ENCODE data around the gene PIP5K1B. TPM values are rescaled to one million over a fixed set of nuclear protein-coding genes. Genes with fewer than 3 reads are reported as not detected.

Gene PIP5K1B
- polyA plus RNA-seq, 12 donors, result 0.85 to 5.9 (median 1.4) TPM; not detected in 1

DNA sequence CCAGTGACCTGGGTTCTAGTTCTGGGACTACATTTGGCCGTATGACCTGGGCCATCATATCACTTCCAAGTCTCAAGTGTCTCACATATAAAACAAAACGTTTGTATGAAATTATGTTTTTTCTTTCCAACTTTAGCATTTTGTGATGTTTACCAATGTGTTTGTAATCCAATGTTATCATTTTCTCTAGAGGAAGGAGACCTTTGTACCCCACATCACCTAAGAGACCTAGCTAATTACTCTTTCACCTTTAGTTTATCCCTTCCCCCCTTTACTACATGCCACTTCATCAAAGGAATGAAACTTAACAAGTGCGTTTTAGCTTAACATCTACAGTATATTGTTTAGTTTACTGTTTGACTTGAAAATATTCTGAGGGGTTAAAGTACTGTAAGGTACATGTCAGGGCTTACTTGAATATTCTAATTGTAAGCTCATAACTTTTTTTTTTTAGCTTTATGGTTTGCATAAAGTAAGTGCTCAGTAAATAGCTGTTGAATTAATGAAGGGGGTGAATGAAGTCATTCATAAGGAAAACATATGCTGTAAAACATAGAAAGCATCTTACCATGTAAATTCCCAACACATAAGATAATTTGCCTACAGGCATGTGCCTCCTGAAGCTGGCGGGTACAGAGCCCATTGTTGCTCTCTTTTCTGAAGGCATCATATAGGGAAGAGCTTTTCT, 2.9 kb downstream of the PIP5K1B start:
- DNase-seq, result no peak

DNA sequence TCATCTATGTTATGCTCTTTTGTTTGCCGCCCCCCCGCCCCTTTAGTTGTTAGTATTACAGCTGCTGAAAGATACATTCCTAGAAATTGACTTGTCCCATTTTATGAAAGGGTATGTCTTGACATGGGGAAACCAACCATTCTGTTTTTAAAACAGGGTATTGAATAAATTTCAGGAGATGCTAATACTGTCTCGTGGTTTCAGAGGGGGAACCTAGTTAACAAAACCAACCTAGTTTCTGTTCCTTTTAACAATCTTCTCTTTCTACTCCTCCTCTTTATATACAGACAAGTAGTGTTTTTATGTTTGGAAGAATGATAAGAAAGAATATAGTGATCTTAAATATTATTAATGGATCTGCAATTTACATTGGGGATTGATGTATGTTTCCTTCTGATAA, 3.5 kb downstream of the PIP5K1B start:
- DNase-seq, result no peak

DNA sequence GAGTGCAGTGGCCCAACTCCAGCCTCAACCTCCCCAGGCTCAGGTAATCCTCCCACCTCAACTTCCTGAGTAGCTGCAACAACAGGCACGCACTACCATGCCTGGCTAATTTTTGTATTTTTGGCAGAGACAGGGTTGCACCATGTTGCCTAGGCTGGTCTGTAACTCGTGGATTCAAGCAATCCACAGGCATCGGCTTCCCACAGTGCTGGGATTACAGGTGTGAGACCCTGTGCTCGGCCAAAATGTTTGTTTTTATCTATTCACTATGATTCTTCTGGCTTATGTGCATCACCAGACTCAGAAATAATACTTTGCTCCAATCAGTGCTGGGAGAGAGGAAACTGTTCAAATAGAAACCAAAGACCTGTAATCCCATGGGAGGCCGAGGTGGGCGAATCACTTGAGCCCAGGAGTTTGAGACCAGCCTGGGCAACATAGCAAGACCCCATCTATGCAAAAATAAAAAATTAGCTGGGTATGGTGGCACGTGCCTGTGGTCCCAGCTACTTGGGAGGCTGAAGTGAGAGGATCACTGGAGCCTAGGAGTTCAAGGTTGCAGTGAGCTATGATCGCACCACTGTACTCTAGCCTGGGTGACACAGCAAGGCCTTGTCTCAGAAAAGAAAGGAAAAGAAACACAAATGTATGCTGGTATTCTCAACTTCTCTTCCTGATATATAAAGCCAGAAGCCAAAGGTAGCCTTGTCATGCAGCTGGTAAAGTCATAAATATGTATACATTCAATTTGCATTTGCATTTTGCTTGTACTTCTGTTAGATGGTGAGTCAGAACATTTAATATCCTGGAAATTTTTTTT, 4.5 kb downstream of the PIP5K1B start:
- DNase-seq, result no peak

DNA sequence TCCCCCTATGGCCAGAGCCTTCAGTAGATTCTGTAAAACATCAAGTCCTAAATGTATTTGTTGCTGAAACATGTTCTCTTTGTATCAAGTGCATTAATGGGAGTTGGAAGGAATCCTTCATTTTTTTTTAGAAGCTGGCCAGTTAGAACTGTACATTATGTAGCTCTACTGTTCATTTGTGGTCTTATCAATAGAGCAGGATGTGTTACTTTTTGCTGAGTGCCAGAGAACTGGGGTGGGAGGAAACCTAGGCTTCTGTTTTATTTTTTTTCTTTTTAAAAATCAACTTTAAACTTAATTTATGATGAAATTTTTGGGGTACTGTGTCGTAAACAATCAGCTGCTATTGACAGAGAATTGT, 5.1 kb downstream of the PIP5K1B start:
- no peak for DNase-seq

GRCh38 chr9:68711281-68711680, 6.2 kb downstream of the PIP5K1B start:
- DNase-seq, result no peak

DNA sequence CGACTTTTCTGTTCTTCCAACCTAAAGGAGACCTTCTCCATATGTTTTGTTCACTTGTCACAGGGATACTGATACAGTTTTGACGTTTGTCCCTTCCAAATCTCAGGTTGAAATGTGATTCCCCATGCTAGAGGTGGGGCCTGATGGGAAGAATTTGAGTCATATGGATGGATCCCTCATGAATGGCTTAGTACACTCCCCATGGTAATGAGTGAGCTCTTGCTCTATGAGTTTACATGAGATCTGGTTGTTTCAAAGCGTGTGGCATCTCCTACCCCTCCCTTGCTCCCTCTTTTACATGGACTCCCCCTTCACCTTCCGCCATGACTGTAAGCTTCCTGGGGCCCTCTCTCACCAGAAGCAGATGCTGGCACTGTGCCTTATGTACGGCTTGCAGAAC, 6.9 kb downstream of the PIP5K1B start:
- no peak for DNase-seq

GRCh38 chr9:68714416-68715180, 9.6 kb downstream of the PIP5K1B start:
- no peak for DNase-seq

DNA sequence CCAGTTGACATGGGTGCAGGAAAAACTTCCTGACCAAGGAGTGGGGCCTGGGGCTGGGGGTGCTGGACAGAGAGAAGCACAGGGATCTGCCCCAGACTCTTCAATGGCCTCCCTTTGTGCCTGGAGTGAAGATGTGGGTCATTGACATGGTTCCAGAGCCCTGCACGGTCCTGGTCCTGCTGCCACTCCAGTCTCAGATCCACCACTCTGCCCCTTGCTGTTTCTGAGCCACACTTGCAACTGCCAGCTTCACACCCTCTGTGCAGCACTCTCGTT, 10.1 kb downstream of the PIP5K1B start:
- DNase-seq, result no peak

- no peak for DNase-seq
Observed at GRCh38 chr9:68717552-68718443, 12.8 kb downstream of the PIP5K1B start.

DNA sequence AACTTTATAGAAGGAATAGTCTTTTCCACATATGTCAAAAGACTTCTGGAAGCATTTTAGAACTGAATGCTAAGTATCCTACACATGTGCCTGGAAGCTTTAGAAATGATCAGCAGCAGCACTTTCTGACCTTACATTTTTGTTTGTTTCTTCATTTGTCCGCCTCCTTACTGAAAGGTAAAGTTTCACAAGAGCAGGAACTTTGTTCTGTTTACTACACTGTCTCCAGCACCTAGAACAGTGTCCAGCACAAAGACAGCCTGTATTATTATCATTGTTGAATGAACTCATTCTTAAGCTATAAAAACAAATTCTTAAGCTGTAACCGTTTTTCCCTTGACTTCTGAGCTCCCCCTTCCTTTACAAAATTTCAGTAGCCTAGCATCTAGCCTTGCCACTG, 14.8 kb downstream of the PIP5K1B start:
- no peak for DNase-seq

DNA sequence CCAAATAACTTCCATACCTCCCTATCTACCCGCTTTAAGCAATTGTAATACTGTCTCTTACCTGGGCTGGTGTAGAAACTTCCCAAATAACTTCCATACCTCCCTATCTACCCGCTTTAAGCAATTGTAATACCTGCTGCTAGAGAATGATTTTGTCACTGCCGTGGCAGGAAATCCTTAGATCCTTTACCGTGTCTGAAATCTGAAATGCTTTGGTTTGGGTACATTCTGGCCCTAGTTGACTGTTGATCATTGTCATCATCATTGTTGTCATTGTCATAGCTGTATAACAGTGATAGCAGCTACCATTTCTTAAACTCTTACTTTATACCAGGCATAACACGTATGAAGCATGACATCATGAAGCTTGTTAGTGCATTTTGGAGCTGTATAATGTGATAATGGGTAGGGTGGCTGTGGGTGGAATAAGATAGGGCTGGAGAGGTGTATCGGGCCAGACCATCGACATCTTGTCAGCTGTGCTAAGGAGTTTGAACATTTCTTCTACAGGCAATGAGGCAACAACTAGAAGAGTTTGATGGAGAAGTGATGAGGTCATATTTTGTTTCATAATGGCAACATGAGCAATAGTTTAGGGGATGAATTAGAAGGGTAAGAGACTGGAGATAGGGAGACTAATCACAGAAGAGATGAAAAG, 15.7 kb downstream of the PIP5K1B start:
- no peak for DNase-seq

- DNase-seq, result no peak
Observed at GRCh38 chr9:68721666-68722330, 16.8 kb downstream of the PIP5K1B start.

- DNase-seq, result no peak
Observed at GRCh38 chr9:68725070-68725469, 20.0 kb downstream of the PIP5K1B start.

DNA sequence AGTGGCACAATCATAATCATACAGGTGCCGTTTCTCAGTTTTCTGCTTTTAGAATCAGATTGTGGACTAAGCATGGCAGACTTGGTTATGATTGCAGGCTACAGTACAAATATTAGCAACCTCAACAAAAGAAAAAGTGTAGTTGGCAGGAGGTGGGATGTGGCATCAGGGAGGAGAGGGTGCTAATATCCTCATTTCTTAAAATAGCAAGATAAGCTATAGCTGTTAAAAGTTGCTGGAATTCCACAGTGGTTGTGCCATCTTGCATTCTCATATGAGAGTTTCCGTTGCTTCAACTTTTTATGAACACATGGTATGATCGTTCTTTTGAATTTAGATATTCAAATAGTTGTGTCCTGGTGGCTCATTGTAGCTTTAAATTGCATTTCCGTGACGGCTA, 21.4 kb downstream of the PIP5K1B start:
- no peak for DNase-seq

DNA sequence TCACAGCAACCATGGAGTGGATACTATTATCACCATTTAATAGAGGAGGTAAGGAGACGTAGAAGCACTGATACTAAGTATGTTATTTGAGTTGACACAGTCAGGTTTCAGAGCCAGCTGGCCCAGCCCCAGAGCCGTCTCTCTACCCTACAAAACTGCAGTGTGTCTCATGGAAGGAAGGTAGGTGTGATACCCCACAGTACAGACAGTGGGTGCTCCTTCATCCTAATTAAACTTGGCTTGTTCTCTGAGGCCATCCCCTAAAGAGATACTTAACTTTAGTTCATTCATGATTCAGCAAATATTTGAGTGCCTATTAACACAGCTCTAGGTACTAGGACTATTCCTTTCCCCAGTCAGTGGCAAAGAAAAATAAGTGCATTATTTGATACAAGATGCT, 22.6 kb downstream of the PIP5K1B start:
- DNase-seq, result no peak

GRCh38 chr9:68728731-68729130, 23.7 kb downstream of the PIP5K1B start:
- no peak for DNase-seq

DNA sequence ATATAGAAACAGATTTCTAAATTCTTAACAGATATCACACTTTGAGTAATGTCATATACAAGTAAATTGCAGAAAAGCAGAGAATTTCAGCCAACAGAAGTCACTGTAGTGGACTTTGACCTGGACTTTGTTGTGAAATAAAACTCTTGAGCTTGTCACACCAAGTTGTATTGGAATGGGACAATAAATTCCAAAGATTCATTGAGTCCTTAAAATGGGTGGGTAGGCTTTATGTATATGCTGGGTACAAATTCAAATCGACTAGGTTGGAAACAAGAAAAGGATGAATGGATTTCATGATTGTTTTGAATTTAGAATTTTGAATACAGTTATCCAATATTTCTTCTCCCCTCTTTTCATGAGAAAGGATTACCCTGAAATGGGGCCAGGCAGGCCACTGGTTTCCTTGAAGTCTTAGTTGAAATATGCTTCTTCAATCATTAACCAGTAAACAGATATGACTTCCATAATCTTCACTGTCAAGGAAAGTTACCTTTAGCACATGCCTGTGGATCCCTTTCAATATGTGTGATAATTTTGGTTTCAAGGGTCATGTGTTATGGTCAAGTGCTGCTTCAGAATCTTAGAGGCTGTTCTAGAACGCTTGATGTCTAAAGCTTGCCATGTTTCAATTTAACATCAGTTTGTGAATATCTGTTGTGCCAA, 25.7 kb downstream of the PIP5K1B start:
- DNase-seq, result no peak

GRCh38 chr9:68731857-68732256, 26.8 kb downstream of the PIP5K1B start:
- no peak for DNase-seq

DNA sequence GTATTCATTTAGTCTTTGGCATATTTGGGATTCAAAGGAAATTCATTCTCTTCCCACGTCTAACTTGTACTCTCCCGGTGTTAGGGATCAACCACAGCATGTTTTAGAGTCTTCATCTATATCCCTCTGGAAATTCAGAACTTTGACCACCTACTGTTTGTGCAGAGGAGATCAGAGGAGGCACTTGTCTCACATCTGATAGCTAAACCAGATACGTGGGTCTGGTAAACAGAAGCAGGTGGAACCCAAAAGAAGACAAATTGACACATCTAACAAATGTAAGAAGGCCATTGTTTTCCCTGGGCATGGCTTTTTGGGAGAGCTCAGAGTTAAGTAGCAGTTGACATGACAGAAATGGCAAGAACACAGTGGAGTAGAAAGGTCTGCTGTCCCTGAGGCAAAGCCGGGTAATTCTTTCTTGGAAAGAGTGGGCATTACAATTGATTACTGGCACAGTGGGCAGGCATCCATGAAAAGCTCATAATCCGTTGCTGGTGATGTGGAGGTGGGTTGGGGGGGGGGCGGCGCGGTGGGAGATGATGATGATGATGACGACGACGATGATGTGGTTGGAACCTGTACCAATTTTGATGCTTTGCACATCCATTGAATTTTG, 27.5 kb downstream of the PIP5K1B start:
- DNase-seq, result no peak

DNA sequence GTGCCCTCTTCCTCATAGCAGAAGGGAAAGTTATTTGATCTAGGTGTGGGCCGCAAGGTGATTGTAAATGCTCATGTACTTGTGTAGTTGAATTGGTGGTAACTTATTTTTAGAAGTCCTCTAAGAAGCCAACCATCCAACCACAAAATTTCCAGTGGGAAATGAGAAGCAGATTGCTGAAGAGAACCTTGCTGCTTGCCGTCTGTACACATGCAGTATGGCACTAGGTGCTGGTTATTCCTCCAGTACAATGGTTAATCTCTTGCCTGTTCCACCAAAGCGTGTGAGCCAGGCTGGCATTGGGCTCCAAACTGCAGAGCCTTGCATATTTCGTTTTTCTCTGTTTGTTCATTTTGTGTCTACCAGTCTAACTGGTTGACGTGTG, 28.0 kb downstream of the PIP5K1B start:
- DNase-seq, result no peak
